GM10847 (cell line): ENCODE results near the gene POLR3E.
A peak's percentile ranks its signal among the peaks of the same experiment; 100 is the strongest.

ENCODE experiments used
- POLR2A ChIP-seq: IDR thresholded peaks from 2 replicates; pipeline ENCODE4 v1.6.1; 2011; ENCODE audit not compliant: insufficient read length; ENCODE audit errors: extremely low read depth

The POLR3E gene

GRCh38 chr16:22360963-22361659 lies 63.9 kb downstream of the POLR3E start:
- TF ChIP-seq POLR2A, result no peak

GRCh38 chr16:22364241-22364640 lies 67.0 kb downstream of the POLR3E start:
- no peak for TF ChIP-seq POLR2A

GRCh38 chr16:22366371-22366770 lies 69.2 kb downstream of the POLR3E start:
- TF ChIP-seq POLR2A, result no peak

GRCh38 chr16:22366889-22367288 lies 69.7 kb downstream of the POLR3E start:
- no peak for TF ChIP-seq POLR2A

- no peak for TF ChIP-seq POLR2A
Observed at GRCh38 chr16:22369221-22369811, 72.1 kb downstream of the POLR3E start.

GRCh38 chr16:22370038-22370820 lies 73.0 kb downstream of the POLR3E start:
- TF ChIP-seq POLR2A, result no peak

- TF ChIP-seq POLR2A, result no peak
Observed at GRCh38 chr16:22372882-22373661, 75.9 kb downstream of the POLR3E start.

GRCh38 chr16:22373662-22374310 lies 76.6 kb downstream of the POLR3E start:
- no peak for TF ChIP-seq POLR2A

- TF ChIP-seq POLR2A, result peak; percentile 87
Observed at GRCh38 chr16:22374311-22375116, 77.3 kb downstream of the POLR3E start, which contains the start of gene CDR2. Gene CDR2 (minus strand): TSS chr16:22374619. CDS start chr16:22374309, 310 bp downstream.

GRCh38 chr16:22375117-22375962 lies 78.1 kb downstream of the POLR3E start:
- TF ChIP-seq POLR2A, result no peak

- no peak for TF ChIP-seq POLR2A
Observed at GRCh38 chr16:22375963-22376640, 78.9 kb downstream of the POLR3E start.

- TF ChIP-seq POLR2A, result no peak
Observed at GRCh38 chr16:22379656-22380055, 82.4 kb downstream of the POLR3E start.
